ENCODE data around the gene MYADML2.
"Not testable (repeated sequence)": the region's sequence is repeated elsewhere in the genome, so short reads cannot be mapped to it uniquely, and the experiment has no call there.

Gene MYADML2

GRCh38 chr17:81983639-81984373 is 36.8 kb upstream of the MYADML2 start:
- Mint-ChIP-seq H3K4me3 (no peak overlapping the region), H3K27ac (no peak overlapping the region), H3K36me3 (ENCODE audit: low read depth) (peaks cover 66% of the 10 kb centered on the region), H3K27me3 (no peaks in the 10 kb centered on the region), H3K4me1 (ENCODE audit: low read depth) (peaks cover 29% of the 10 kb centered on the region), H3K9me3 (no peaks in the 10 kb centered on the region)
- no peak for DNase-seq

- Mint-ChIP-seq H3K36me3 (ENCODE audit: low read depth) (peaks cover 67% of the 10 kb centered on the region), H3K27ac (no peak overlapping the region), H3K4me3 (no peak overlapping the region), H3K27me3 (no peaks in the 10 kb centered on the region), H3K4me1 (ENCODE audit: low read depth) (peaks cover 34% of the 10 kb centered on the region), H3K9me3 (no peaks in the 10 kb centered on the region)
- DNase-seq: no peak
Observed at GRCh38 chr17:81983011-81983638, 36.1 kb upstream of the MYADML2 start.

- H3K27ac Mint-ChIP-seq: not testable (repeated sequence)
Observed at GRCh38 chr17:81981511-81981910, 34.5 kb upstream of the MYADML2 start.

GRCh38 chr17:81980707-81981343 is 33.8 kb upstream of the MYADML2 start:
- Mint-ChIP-seq H3K36me3 (ENCODE audit: low read depth) (peaks cover 52% of the 10 kb centered on the region), H3K27ac (no peak overlapping the region), H3K4me1 (ENCODE audit: low read depth) (peaks cover 46% of the 10 kb centered on the region), H3K9me3 (no peaks in the 10 kb centered on the region), H3K27me3 (no peaks in the 10 kb centered on the region), H3K4me3 (no peak overlapping the region)
- no peak for DNase-seq

More at GRCh38 chr17:81981511-81981910, 34.5 kb upstream of the MYADML2 start:
- not testable (repeated sequence) for H3K9me3 Mint-ChIP-seq, H3K27me3 Mint-ChIP-seq, H3K4me3 Mint-ChIP-seq, DNase-seq
- H3K36me3 Mint-ChIP-seq (ENCODE audit: low read depth): peaks cover 58% of the 10 kb centered on the region
- H3K4me1 Mint-ChIP-seq (ENCODE audit: low read depth): peaks cover 39% of the 10 kb centered on the region

- H3K36me3 Mint-ChIP-seq (ENCODE audit: low read depth): peaks cover 45% of the 10 kb centered on the region
- H3K4me1 Mint-ChIP-seq (ENCODE audit: low read depth): peaks cover 46% of the 10 kb centered on the region
- H3K4me3 Mint-ChIP-seq: no peak overlapping the region
- no peaks in the 10 kb centered on the region for H3K27me3 Mint-ChIP-seq
- DNase-seq: no peak
- H3K27ac Mint-ChIP-seq: no peak overlapping the region
- H3K9me3 Mint-ChIP-seq: no peaks in the 10 kb centered on the region
Observed at GRCh38 chr17:81980122-81980521, 33.1 kb upstream of the MYADML2 start.

DNA sequence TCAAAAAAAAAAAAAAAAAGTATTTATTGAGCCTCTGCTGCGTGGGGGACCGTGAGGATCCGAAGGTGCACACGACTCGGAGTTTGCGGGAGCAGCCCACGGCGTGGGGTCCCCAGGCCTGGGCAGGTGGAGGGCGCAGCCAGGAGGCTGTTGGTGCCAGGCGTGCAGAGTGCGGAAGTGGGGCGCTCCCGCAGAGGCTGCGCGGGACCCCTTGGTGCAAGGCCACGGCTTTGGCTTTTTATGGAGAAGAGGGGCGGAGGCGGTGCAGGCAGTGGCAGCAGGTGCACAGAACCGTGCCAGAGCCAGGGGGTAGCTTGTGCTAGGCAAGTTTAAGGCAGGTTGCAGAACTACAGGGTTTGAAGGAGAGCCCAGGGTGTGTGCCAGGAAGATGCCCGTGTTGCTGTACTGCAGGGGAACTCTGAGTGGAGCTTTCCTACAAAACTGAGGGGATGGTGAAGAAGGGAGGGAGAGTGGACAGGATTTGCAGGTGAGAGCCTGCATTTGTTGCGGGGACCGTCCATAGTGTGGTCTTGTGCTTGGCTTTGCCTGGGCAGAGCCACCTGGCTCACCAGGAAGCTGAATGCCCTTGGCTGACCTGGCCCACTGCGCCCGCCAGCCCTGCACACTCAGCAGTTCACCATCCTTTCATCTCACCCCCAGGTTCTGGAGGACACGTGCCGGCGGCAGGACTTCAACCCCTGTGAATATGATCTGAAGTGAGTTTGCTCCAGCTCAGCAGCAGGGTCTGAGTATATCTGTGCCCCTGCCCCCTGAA is 31.7 kb upstream of the MYADML2 start:
- DNase-seq: no peak
- Mint-ChIP-seq H3K4me3 (peak overlapping the region; percentile 80), H3K36me3 (ENCODE audit: low read depth) (peaks cover 37% of the 10 kb centered on the region), H3K9me3 (no peaks in the 10 kb centered on the region), H3K27ac (peak overlapping the region; percentile 76), H3K4me1 (ENCODE audit: low read depth) (peaks cover 44% of the 10 kb centered on the region), H3K27me3 (no peaks in the 10 kb centered on the region)

DNA sequence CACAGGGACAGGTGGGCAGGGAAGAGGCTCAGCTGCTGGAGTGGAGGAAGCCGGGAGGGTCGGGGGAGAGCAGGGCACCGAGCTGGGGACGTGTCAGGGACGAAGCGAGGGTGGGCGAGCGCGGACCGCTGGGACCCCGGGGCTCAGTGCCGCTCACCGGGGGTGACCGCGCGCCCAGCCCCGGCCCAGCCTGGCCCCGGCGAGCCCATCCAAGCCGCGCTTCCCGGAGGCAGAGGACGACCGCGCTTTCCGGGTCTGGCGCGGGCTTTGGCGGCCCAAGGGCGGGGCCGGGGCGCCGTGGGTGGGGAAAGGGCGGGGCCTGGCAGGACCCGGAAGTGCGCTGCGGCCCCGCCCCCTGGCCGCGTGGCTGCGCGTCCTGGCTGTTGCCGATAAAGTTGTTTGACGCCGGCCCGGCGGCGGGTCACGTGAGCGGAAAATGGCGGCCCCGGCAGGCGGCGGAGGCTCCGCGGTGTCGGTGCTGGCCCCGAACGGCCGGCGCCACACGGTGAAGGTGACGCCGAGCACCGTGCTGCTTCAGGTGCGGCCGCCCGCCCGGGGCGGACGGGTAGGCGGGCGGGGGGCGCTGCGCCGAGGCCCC is 30.3 kb upstream of the MYADML2 start, which contains the start of gene ASPSCR1:
Gene ASPSCR1, plus strand, starts transcription at position 419 of the 598 bp plus-strand sequence. Its CDS starts 18 bp downstream, at position 437.
- peak within 1 kb of the TSS; percentile 91 for H3K4me3 Mint-ChIP-seq
- H3K36me3 Mint-ChIP-seq (ENCODE audit: low read depth): peaks cover 26% of the 10 kb centered on the region
- H3K27ac Mint-ChIP-seq: peak within 1 kb of the TSS; percentile 98
- peaks cover 42% of the 10 kb centered on the region for H3K4me1 Mint-ChIP-seq (ENCODE audit: low read depth)
- H3K9me3 Mint-ChIP-seq: no peaks in the 10 kb centered on the region
- peak; percentile 93 for DNase-seq
- H3K27me3 Mint-ChIP-seq: no peaks in the 10 kb centered on the region

- DNase-seq: peak; percentile 76
- peaks cover 42% of the 10 kb centered on the region for H3K4me1 Mint-ChIP-seq (ENCODE audit: low read depth)
- H3K36me3 Mint-ChIP-seq (ENCODE audit: low read depth): peaks cover 24% of the 10 kb centered on the region
- H3K4me3 Mint-ChIP-seq: peak overlapping the region; percentile 91
- no peaks in the 10 kb centered on the region for H3K9me3 Mint-ChIP-seq
- peak overlapping the region; percentile 98 for H3K27ac Mint-ChIP-seq
- no peaks in the 10 kb centered on the region for H3K27me3 Mint-ChIP-seq
Observed at GRCh38 chr17:81976332-81977210, 29.5 kb upstream of the MYADML2 start.

GRCh38 chr17:81973432-81973831 is 26.4 kb upstream of the MYADML2 start:
- Mint-ChIP-seq H3K4me1 (ENCODE audit: low read depth) (peaks cover 17% of the 10 kb centered on the region), H3K27ac (no peak overlapping the region), H3K4me3 (no peak overlapping the region), H3K9me3 (no peaks in the 10 kb centered on the region), H3K36me3 (ENCODE audit: low read depth) (peaks cover 3% of the 10 kb centered on the region), H3K27me3 (no peaks in the 10 kb centered on the region)
- DNase-seq: no peak

DNA sequence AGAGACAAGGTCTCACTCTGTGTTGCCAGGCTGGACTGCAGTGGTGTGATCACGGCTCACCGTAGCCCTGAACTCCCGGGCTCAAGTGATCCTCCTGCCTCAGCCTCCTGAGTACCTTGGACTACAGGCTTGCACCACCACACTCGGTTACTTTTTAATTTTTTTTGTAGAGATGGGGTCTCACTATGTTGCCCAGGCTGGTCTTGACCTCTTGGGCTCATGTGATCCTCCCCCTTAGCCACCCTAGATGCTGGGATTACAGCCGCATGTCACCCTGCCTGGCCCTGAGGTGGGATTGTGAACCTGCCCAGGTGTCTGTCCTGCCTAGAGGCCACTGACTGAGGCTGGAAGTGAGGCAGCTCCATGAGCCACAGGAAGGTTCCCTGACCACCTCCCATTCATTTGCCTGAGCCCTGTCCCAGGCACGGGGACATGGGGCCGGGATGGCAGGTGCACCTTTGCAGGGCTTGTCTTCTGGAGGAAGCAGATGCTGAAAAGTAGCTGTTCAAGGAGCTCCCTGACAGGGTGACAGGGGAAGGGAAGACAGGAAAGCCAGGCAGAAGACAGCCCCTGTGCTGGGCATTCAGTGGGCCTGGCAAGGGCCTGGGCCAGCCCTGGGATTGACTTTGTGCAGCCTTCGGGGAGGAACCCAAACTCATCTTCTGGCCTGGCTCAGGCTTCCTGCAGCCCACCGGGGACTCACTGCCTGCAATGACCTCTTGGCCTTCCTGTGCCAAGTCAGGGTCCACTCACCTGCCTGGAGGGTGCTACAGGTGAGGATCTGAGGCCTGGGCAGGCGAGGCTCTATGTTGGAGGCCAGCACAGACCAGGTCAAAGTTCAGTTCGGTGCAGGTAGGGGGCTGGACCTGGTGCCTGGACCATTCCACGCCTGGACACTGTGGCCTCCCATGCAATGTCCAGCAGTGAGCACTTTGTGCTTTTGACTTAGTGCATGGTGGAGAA is 22.1 kb upstream of the MYADML2 start:
- H3K27ac Mint-ChIP-seq: no peak overlapping the region

DNA sequence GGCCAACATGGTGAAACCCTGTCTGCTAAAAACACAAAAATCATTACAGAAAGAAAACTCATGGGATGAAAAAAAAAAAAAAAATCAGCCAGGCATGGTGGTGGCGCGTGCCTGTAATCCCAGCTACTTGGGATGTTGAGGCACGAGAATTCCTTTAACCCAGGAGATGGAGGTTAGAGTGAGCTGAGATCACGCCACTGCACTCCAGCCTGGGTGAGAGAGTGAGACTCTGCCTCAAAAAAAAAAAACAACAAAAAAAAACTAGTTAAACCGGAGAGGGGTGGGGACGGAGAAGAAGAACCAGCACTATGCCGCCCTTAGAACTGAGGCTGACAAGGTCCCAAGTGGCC is 21.3 kb upstream of the MYADML2 start:
- Mint-ChIP-seq H3K4me1 (ENCODE audit: low read depth) (peaks cover 13% of the 10 kb centered on the region), H3K36me3 (ENCODE audit: low read depth) (no peaks in the 10 kb centered on the region), H3K27me3 (peaks cover 12% of the 10 kb centered on the region), H3K9me3 (no peaks in the 10 kb centered on the region), H3K4me3 (peak overlapping the region; percentile 65), H3K27ac (peak overlapping the region; percentile 86)
- no peak for DNase-seq

More for the DNA sequence above, 22.1 kb upstream of the MYADML2 start:
- Mint-ChIP-seq H3K4me1 (ENCODE audit: low read depth) (peaks cover 13% of the 10 kb centered on the region), H3K27me3 (peaks cover 6% of the 10 kb centered on the region), H3K36me3 (ENCODE audit: low read depth) (no peaks in the 10 kb centered on the region), H3K9me3 (no peaks in the 10 kb centered on the region), H3K4me3 (no peak overlapping the region)
- DNase-seq: no peak

- Mint-ChIP-seq H3K27me3 (peaks cover 16% of the 10 kb centered on the region), H3K9me3 (no peaks in the 10 kb centered on the region), H3K4me3 (peak overlapping the region; percentile 65), H3K4me1 (ENCODE audit: low read depth) (peaks cover 13% of the 10 kb centered on the region), H3K36me3 (ENCODE audit: low read depth) (no peaks in the 10 kb centered on the region), H3K27ac (peak overlapping the region; percentile 86)
- DNase-seq: peak; percentile 90
Observed at GRCh38 chr17:81967533-81968395, 20.7 kb upstream of the MYADML2 start.

Measured in activated T-cell treated with anti-CD3 and anti-CD28 coated beads, Interleukin-2, amount 50 U/mL, for 24 hours (primary cell).